HG03432 (cell line): ENCODE results near the gene AHR.

ENCODE experiments used
- ATAC-seq: cut with Tn5 transposase; IDR thresholded peaks from one replicate; pipeline ENCODE4 v1.9.1; 2021; ENCODE audit warnings: mild to moderate bottlenecking, moderate library complexity; ENCODE audit not compliant: unreplicated experiment

The AHR gene

GRCh38 chr7:17298102-17298839, at the start of gene AHR:
Gene AHR, plus strand, starts transcription at chr7:17298652. Its CDS starts 613 bp downstream, at chr7:17299265.
- ATAC-seq: peak; percentile 67

- ATAC-seq: no peak
These were observed 44.6 kb upstream of the AHR start for GRCh38 chr7:17253885-17254284.

- no peak for ATAC-seq
These were observed 42.5 kb upstream of the AHR start for GRCh38 chr7:17255926-17256325.

GRCh38 chr7:17256375-17256774, 42.1 kb upstream of the AHR start:
- ATAC-seq: no peak

- ATAC-seq: no peak
These were observed 31.9 kb upstream of the AHR start for GRCh38 chr7:17266565-17266964.

GRCh38 chr7:17269341-17270221, 28.9 kb upstream of the AHR start:
- no peak for ATAC-seq

- ATAC-seq: peak; percentile 58
These were observed 23.8 kb upstream of the AHR start for GRCh38 chr7:17274551-17275245.

GRCh38 chr7:17275749-17276671, 22.4 kb upstream of the AHR start:
- ATAC-seq: no peak

- no peak for ATAC-seq
These were observed 19.4 kb upstream of the AHR start for GRCh38 chr7:17279061-17279460.

GRCh38 chr7:17289074-17289645, 9.3 kb upstream of the AHR start:
- ATAC-seq: no peak

- ATAC-seq: no peak
These were observed 5.6 kb upstream of the AHR start for GRCh38 chr7:17292843-17293242.

GRCh38 chr7:17293481-17293880, 5.0 kb upstream of the AHR start:
- ATAC-seq: no peak

- no peak for ATAC-seq
These were observed 1.2 kb upstream of the AHR start for GRCh38 chr7:17297243-17297642.

- ATAC-seq: peak; percentile 46
These were observed 509 bp downstream of the AHR start for GRCh38 chr7:17298840-17299482.

- peak; percentile 4 for ATAC-seq
These were observed 1.1 kb downstream of the AHR start for GRCh38 chr7:17299483-17299991.

- no peak for ATAC-seq
These were observed 1.6 kb downstream of the AHR start for GRCh38 chr7:17300012-17300411.

GRCh38 chr7:17300437-17300836, 2.0 kb downstream of the AHR start:
- ATAC-seq: no peak

GRCh38 chr7:17301471-17302456, 3.3 kb downstream of the AHR start:
- ATAC-seq: no peak
